ENCODE results near the gene SLC25A21.

- TF ChIP-seq CTCF (IDR thresholded peaks at IDR 0.05) (no peak), EZH2phosphoT487 (IDR thresholded peaks at IDR 0.05) (no peak), EZH2 (IDR thresholded peaks at IDR 0.05) (no peak)
These were observed 522.3 kb downstream of the SLC25A21 start for GRCh38 chr14:36649872-36650650.
